ENCODE data around the gene RPL37.
"Not testable (repeated sequence)": the region's sequence is repeated elsewhere in the genome, so short reads cannot be mapped to it uniquely, and the experiment has no call there.

The RPL37 gene

DNA sequence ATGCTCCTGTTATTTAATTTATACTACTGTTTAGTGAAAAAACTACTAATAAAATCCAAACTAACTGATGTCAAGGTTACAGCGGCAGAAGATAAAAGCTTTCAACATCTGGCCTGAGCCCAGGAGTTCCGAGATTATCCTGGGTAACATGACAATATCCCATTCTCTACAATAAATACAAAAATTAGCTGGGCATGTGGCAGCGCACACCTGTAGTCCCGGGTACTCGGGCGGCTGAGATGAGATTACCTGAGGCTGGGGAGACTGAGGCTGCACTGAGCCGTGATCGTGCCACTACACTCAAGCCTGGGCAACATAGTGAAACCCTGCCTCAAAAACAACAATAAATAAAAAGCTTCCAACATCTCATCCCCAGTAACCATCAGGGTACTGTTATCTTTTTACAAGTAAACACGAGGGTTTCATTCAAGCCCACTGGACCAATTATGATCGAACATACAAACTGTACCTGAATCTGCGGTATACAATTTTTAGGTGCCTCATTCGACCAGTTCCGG lies 1.3 kb downstream of the RPL37 start:
- no peak for DNase-seq

DNA sequence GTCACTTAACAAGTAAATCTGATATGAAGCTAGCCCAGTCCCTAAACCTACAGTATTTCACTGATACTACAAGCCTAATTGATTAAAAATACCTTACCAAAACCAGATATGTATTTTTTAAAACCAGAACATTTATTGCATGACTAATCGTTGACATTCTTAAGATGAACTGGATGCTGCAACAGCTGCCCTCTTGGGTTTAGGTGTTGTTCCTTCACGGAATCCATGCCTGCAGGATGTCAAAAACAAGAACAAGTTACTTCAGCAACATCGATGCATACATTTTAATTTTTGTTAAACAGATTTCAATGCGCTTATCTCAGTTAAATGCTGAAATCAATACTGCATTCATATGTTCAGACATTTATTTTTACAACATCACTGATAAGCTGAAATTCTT lies 2.7 kb downstream of the RPL37 start:
- no peak for DNase-seq

DNA sequence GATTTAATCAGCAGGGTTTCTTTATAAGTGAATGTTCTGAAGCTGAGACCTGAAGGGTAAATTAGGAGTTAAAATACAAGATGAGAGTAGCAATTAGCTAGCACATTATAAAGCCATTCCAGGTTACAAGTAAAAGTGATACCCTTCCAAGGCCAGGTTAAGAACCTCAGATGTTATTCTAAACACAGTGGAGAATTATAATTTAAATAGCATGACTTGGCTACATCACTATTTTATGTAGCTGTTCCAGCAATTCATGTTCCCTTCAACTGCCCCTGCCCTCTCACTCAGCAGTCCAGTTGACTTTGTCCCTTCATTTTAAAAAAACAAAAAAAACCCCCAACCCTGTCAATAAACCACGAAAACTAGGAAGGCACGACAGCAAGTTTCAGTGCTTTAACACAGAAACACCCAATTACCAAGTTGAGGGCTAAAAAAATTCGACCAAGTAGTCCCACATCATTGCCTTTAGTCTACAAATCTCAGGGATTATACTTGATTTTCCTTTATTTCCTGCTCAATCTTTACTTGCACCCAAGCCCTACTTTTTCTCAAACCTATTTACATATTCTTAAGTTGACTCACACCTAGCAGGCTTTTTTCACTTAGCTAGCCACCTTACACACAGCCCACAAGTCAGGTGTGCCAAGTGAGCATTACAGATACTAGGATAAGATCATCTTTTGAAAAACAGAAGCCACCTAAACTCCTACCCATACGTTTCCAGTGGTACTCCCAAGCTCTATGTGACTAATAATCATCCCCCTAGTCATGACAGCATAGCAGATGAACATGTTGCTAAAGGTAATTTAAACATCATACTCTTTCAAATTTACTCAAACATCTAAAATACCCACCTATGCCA lies 3.4 kb downstream of the RPL37 start:
- no peak for DNase-seq

DNA sequence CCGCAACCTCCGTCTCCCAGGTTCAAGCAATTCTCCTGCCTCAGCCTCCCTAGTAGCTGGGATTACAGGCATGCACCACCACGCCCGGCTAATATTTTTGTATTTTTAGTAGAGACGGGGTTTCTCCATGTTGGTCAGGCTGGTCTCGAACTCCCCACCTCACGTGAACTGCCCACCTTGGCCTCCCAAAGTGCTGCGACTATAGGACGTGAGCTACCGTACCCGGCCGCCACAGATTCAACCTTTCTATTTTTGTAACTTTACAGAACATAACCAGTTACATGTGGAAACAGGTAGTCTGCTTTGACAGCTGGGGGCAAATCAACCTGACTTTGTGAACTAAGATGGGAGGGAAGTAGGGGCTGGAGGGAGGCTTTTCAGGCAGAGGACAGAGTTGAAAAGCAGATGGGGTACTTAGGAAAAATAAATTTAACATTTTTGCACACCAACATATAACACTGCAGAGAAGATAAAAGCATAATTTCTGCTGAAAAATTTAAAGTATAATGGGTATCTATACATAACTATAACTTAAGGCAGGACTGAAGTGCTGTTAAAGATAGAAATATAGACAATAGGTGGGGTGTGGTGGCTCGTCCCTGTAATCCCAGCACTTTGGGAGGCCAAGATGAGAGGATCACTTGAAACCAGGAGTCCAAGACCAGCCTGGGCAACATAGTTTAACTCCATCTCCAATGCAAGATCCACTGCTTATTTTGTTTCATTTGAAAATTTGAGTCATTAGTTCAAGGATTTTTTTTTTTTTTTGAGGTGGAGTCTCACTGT lies 5.1 kb downstream of the RPL37 start:
- no peak for DNase-seq

DNA sequence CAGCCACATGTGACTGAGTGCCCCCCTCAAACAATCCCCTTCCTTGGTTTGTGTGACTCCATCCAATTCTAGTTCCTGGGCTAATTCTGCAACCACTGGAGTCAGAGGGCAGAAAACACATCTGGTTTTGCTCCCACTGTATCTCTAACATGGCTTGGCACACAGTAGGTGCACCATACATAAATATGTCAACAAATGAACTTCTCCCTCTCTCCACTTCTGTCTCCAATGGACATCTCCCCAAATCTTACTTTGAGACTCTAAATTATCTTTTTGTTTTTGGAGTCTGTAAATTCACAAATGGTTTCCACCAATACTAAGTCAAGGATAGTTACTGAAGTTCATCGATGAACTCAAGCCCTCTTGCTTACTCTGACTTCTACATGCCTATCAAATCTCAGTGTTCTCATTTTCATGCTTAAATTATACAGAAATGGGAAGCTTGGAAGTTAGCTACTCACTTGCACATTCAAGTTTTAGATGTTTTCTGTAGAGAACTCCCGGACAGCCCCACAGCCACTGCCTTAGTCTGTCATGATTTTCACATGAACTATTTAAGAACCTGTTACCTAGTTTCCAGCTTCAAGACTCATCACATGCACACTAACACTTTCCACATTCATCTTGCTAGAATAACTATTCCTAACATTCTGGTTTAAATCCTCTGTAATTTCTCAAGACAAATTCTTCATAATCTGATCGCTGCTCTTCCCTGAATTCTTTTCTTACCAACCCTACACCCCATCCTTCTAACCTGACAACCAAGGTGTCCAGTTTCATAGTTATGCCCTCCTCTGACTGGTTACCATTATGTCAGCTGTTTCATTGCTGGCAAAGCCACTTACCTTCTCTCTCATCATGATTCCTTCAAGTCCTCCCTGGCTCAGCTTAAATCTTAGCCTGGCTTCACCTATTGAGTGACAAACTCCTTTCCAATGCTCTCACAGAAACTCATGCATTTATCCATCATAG lies 6.0 kb downstream of the RPL37 start:
- no peak for DNase-seq

DNA sequence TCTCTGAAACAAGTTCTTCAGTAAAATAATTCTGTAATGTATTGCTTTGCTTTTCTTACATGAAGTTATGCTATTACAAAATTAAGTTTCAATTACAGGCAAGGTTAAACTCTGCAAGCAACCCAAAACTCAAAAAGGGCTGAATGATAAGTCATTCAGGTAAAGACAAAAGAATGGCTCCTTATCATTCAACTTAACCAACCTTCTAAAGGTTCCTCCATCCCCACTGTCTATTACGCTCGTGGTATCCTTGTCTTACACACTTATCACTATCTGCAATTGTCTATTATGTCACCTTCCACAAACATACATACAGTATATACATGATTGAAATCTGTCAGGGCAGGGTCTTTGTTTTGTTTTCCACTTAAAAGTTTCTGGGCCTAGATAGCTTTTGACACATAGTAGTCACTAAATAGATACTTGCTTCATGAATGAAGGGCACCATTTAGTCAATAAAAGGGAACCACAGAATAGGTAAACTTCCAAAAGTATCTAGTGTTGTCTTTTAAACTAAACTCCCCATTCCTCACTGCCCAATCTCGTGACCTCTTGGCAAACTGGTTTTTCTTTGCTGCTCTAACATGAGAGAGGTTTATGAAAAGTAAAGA lies 6.9 kb downstream of the RPL37 start:
- no peak for DNase-seq

DNA sequence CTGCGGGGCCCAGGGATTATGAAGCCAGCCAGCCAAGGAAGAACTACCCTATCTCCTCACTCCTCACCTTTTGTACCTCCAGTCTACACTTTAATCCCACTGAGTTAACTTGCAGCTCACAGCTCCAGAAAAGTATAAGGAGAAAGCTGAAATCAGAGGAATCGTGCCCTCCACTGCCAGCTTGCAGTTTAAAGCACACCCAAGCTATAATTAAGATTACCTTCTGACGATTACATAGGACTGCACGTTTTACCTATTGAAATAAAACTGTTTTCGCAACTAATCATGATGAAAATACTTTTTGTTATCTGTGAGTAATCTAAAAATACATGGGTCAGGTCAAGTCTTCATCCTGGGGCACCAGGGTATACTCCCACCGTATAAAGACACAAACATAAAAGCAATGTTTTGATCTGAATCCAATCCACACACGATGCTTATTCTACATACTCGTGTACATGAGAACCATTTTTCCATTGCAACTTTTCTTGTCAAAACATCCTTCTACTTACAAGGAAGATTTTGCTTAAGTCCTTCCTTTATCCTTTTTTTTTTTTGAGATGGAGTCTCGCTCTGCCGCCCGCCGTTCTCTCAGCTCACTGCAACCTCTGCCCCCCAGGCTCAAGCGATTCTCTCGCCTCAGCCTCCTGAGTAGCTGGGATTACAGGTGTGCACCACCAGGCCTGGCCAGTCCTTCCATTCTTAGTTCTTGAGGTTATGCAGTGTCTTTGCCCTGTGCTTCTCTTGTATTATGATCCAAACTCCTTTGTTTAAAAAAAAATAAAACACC lies 7.6 kb downstream of the RPL37 start:
- DNase-seq = no peak

DNA sequence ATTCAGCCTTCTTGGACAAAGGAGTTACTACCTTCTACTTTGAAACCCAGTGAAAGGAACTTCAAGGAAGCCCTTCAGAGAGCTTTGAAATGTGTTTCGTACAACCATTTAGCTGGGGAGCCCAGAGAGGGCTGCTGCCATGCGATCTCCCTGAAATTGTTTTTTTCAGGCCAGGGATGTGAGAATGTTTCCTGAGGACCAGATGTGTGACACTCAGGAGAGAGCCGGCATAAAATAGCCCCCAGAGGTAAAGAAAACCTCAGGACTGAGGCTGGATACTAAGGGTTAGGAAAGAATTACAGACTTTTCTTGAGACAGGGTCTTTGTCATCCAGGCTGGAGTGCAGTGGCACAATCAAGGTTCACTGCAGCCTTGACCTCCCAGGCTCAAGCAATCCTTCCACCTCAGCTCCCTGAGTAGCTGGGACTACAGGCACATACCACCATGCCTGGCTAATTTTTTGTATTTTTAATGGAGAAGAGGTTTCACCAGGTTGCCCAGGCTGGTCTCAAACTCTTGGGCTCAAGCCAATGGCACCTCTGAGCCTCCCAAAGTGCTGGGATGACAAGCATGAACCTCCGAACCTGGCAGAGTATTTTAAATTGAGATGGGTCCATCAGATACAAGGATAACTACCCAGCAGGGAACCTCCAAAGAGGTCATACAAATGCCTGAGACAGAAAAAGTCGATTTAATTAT lies 8.4 kb downstream of the RPL37 start:
- no peak for DNase-seq

DNA sequence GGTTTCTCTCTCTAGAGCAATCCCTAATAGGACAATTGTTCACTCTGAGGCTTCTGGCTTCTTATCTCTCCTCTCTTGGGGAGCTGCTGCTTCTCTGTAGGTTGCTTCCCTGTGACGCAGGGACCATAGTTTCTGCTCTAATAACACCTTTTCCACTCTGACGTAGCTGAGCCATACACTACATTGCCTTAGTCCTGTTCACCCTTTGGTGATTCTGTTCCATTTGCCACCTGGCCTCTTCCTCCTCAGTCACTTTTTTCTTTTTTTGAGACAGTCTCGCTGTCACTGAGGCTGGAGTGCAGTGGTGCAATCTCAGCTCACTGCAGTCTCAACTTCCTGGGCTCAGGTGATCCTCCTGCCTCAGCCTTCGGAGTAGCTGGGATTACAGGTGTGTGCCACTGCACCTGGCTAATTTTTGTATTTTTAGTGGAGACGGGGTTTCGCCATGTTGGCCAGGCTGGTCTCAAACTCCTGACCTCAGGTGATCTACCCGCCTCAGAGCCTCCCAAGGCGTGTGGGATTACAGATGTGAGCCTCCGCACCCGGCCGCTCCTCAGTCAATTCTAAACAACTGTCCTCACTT lies 9.5 kb downstream of the RPL37 start:
- DNase-seq = not testable (repeated sequence)

DNA sequence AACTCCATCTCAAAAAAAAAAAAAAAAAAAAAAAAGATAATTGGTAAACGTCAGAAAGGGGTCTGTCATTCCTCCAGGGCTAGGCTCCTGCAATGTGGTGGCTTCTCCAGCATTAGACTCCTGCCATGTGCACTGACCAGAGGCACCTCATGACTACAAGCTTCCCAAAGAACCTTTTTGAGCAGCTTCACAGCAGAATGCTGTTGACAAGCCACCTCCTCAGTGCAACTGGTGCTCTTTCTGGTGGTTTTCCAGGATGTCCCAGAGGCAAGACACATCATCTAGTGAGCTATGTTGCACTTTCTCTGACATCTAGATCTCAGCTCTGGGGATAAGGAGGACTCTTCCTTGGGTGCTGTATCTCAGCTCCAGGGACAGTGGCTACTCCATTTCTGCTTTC lies 11.6 kb downstream of the RPL37 start:
- no peak for DNase-seq

DNA sequence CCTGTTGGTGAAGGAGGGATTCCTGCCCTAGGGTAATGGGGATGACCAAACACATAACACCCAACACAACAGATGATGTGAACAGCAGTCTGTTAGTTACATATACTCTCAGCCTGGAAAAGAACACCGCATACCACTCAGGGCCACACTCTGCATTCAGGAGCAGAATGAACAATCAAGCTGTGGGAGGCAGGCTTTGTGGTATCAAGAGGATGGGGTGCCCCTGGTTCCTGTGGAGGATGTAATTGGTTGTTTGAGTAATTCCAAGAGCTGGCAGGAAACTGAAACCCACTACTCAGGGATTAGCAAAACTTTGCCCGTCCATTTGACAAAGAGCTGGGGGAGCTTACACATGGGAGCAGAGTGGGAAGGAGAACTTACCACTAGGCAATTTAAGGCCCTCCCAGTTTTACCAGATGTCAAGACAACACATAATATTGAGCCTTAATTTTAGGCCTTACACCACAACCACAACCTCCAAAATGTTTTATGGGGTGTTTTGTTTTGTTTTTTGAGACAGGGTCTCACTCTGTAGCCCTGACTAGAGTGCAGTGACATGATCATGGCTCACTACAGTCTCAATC lies 21.2 kb downstream of the RPL37 start:
- peak in 1 of 2 donors; percentile 42 for DNase-seq

DNA sequence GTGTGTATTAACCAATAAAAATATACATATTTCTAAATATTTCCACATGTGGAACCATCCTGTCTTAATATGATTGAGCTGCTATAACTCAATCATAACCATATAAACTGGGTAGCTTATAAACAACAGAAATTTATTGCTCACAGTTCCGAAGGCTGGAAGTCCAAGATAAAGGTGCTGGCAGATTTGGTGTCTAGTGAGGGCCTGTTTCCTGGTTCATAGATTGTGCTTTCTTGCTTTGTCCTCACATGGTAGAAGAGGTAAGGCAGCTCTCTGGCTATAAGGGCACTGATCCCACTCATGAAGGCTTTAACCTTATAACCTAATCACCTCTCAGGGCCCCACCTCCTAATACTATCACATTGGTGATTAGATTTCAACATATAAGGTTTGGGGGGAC lies 22.9 kb downstream of the RPL37 start:
- no peak for DNase-seq

DNA sequence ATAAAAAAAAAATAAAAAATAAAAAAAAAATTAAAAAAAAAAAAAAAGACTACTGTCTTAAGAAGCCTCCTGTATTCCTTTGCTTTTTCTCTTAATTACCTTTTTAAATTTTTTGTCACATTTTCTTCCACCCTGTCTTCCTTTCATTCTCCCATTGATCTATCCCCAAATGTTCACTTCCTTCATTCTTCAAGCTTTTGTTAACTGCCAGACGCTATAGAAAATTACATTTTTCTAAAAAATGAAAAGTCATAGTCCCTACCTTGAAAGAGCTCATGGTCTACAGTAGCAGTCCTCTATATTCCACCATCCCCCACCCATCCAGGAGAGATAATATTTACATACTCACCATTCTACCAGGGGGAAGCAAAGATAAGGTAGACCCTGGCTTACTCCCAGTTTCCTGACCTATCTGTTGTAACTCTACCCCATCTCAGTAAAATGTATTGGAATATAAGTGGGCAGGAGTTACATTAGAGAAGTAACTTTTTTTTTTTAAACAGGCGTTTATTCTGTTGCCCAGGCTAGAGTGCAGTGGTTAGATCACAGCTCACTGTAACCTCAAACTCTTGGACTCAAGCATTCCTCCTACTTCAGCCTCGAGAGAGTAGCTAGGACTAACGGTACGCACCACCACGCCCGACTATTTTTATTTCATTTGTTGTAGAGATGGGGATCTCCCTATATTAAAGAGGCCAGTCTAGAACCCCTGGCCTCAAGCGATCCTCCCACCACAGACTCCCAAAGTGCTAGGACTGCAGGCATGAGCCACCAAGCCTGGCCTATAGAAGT lies 33.1 kb downstream of the RPL37 start:
- no peak for DNase-seq

DNA sequence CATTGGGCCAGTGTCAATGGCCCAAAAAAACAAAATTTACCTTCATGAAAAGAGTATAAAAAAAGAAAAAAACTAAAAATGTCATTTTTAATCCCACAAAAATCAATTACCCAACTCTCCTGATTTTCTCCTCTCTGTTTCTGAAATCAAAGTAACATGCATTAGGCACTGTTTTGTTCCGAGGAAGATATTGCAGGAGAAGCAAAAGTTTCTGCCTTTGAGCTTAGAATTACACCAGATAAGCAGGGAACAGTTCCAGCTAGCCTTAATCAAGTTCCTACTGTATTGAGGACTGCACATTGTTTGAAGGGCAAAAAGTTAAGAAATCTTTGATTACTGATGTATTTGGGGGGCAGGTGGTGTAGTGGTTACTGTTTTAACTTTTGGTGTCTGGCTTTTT lies 35.8 kb downstream of the RPL37 start:
- DNase-seq = no peak

DNA sequence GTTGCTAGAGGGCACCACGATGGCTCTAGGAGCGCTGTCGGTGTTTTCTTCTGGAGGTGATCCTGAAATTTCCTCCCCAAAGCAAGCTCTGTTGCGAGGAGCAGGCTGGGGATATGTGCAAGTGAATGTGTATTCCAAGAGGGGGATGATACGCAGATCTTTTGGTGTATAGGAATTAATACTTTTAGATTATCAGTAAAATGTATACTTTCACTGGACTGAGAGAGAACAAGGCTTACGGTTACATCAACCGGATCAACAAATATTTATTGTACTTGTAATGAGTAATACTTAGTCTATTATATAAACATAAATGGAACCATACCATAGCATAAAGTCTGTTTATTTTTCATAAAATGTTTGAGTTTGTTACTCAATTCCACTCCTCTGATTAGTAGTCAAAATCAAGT lies 36.2 kb downstream of the RPL37 start:
- DNase-seq = no peak

DNA sequence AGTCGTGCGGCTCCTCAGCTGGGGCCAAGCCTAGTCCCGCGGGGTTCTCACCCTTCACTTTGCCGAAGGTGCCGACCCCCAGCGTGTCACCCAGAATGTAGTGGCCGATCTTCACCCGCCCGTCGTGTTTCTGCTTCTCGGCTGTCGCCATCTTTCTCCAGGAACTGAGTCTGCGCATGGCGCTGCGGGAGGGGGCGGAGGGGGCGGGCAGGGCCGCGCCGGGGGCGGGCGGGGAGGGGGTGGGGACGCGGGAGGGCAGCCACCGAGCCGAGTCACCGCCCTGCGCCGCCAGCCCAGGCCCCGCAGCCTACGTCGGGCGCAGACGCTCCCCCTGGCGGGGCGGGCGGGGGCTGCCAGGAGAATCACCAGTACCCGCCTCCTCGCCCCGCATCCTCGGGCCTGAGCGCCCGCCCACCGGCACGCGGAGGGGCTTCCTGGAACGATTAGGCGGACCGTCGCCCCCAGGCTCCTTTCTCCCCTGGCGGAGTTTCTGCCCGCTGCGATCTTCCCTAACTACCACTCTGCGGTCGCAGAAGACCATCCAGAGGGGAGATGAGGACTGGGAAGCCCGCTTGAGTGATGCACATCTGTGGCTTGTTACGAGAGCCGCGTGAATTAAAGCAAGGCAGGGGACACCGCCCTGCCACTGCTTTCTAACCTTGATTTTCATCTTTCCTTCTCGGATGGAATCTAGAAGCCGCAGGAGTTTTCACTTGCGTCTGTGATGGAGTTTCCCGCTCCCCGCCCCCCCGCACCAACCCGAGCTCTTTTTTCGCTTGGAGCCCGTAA lies 36.8 kb downstream of the RPL37 start, which contains the start of gene PRKAA1:
TSS of gene PRKAA1 (minus strand) at position 363 of the 789 bp plus-strand sequence. CDS start at position 178, 185 bp downstream.
- DNase-seq = peak; percentile 79 to 81

DNA sequence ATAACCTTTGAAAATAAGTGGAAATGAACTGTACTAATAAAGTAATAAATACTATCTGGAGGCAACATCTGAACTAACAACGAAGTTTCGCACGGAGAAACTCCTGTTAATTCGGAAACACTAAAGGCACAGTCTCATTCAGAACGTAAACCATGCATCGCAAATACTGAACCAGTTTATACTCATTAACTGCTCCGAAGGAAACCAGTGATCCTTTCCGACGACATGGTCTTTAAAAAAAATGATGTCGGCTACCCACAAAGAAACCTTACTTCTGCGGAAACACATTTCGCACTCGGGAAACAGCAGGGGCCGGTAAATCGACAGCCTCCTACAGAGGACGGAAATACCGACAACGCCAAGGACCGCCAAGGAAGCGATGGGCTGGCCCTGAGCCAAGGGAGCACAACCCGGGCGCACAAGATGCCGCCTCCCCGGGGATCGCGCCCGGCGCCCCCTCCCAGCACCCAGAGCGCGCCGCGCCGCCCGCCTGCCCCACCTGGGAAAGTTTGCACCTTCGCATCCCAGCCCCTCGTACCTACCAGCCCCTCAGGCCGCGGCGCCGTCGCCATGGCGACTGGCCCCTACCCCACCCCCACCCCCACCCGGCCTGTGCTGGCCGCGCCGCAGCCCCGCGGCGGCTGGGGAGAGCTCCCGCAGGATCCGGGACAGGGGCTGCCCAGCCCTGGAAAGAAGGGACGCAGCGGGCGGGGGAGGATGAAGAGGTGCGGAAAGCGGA lies 37.6 kb downstream of the RPL37 start:
- DNase-seq = peak; percentile 60 to 71
